Central memory CD8-positive, alpha-beta T cell (primary cell): Measurements from ENCODE around the gene KCNC2.
"Not testable (repeated sequence)": the region's sequence is repeated elsewhere in the genome, so short reads cannot be mapped to it uniquely, and the experiment has no call there.

Experiments used
- ATAC-seq: fragments of 150-1000 bp; cut with Tn5 transposase; replicated peaks from 2 replicates; pipeline ENCODE4 v1.10.0; 2022; ENCODE audit warnings: mild to moderate bottlenecking, moderate FRiP score, moderate number of reproducible peaks; ENCODE audit not compliant: poor library complexity, severe bottlenecking; ENCODE audit errors: extremely low read depth
- DNase-seq, 2 donors: peaks; one replicate each; pipeline ENCODE4 v3.0.0; 2021; ENCODE audit warnings: low spot score in 2 of 2
- H3K27ac Mint-ChIP-seq: one replicate; pipeline ENCODE4 v1.8.0; 2022; ENCODE audit warnings: low read depth, mild to moderate bottlenecking, moderate library complexity, mixed read lengths
- H3K27me3 Mint-ChIP-seq: one replicate; pipeline ENCODE4 v1.8.0; 2022; ENCODE audit warnings: mixed read lengths
- H3K36me3 Mint-ChIP-seq: one replicate; pipeline ENCODE4 v1.8.0; 2022; ENCODE audit warnings: mild to moderate bottlenecking, moderate library complexity, mixed read lengths; ENCODE audit not compliant: insufficient read depth
- H3K4me1 Mint-ChIP-seq: one replicate; pipeline ENCODE4 v1.8.0; 2022; ENCODE audit warnings: mixed read lengths
- H3K4me3 Mint-ChIP-seq: one replicate; pipeline ENCODE4 v1.8.0; 2022; ENCODE audit warnings: mild to moderate bottlenecking, moderate library complexity, mixed read lengths
- H3K9me3 Mint-ChIP-seq: one replicate; pipeline ENCODE4 v1.8.0; 2022; ENCODE audit warnings: mixed read lengths

The KCNC2 gene

GRCh38 chr12:75194250-75194649 lies 15.4 kb downstream of the KCNC2 start:
- DNase-seq: no peak
- no peaks in the 10 kb centered on the region for H3K4me1 Mint-ChIP-seq
- H3K27ac Mint-ChIP-seq: no peak overlapping the region
- no peak for ATAC-seq
- no peak overlapping the region for H3K4me3 Mint-ChIP-seq
- H3K9me3 Mint-ChIP-seq: no peaks in the 10 kb centered on the region
- H3K36me3 Mint-ChIP-seq: no peaks in the 10 kb centered on the region
- no peaks in the 10 kb centered on the region for H3K27me3 Mint-ChIP-seq

- H3K36me3 Mint-ChIP-seq: no peaks in the 10 kb centered on the region
Observed at GRCh38 chr12:75192196-75192595, 17.4 kb downstream of the KCNC2 start.

GRCh38 chr12:75190846-75191245 lies 18.8 kb downstream of the KCNC2 start:
- H3K9me3 Mint-ChIP-seq: no peaks in the 10 kb centered on the region
- H3K4me1 Mint-ChIP-seq: no peaks in the 10 kb centered on the region
- no peaks in the 10 kb centered on the region for H3K27me3 Mint-ChIP-seq
- no peaks in the 10 kb centered on the region for H3K36me3 Mint-ChIP-seq
- DNase-seq (no peak), ATAC-seq (no peak)
- no peak overlapping the region for H3K4me3 Mint-ChIP-seq
- H3K27ac Mint-ChIP-seq: no peak overlapping the region

More at GRCh38 chr12:75192196-75192595, 17.4 kb downstream of the KCNC2 start:
- no peak overlapping the region for H3K4me3 Mint-ChIP-seq
- H3K4me1 Mint-ChIP-seq: no peaks in the 10 kb centered on the region
- H3K27ac Mint-ChIP-seq: no peak overlapping the region
- H3K9me3 Mint-ChIP-seq: no peaks in the 10 kb centered on the region
- no peak for ATAC-seq
- H3K27me3 Mint-ChIP-seq: no peaks in the 10 kb centered on the region
- DNase-seq: no peak

GRCh38 chr12:75185881-75186280 lies 23.8 kb downstream of the KCNC2 start:
- H3K4me1 Mint-ChIP-seq, ATAC-seq, H3K4me3 Mint-ChIP-seq, H3K9me3 Mint-ChIP-seq, H3K27me3 Mint-ChIP-seq, H3K36me3 Mint-ChIP-seq, H3K27ac Mint-ChIP-seq, DNase-seq: not testable (repeated sequence)

- H3K27me3 Mint-ChIP-seq: no peaks in the 10 kb centered on the region
- no peaks in the 10 kb centered on the region for H3K4me1 Mint-ChIP-seq
- no peak overlapping the region for H3K4me3 Mint-ChIP-seq
- H3K9me3 Mint-ChIP-seq: no peaks in the 10 kb centered on the region
- peaks cover 1% of the 10 kb centered on the region for H3K36me3 Mint-ChIP-seq
- H3K27ac Mint-ChIP-seq: no peak overlapping the region
- DNase-seq (no peak), ATAC-seq (no peak)
Observed at GRCh38 chr12:75184516-75184915, 25.1 kb downstream of the KCNC2 start.

GRCh38 chr12:75183967-75184366 lies 25.7 kb downstream of the KCNC2 start:
- Mint-ChIP-seq H3K36me3 (peaks cover 1% of the 10 kb centered on the region), H3K9me3 (no peaks in the 10 kb centered on the region), H3K4me3 (no peak overlapping the region), H3K27ac (no peak overlapping the region), H3K4me1 (no peaks in the 10 kb centered on the region), H3K27me3 (no peaks in the 10 kb centered on the region)
- ATAC-seq: no peak
- no peak for DNase-seq

GRCh38 chr12:75177997-75178396 lies 31.6 kb downstream of the KCNC2 start:
- Mint-ChIP-seq H3K9me3 (no peaks in the 10 kb centered on the region), H3K36me3 (peaks cover 1% of the 10 kb centered on the region), H3K4me1 (no peaks in the 10 kb centered on the region), H3K27ac (no peak overlapping the region), H3K4me3 (no peak overlapping the region), H3K27me3 (no peaks in the 10 kb centered on the region)
- no peak for DNase-seq
- no peak for ATAC-seq

- H3K9me3 Mint-ChIP-seq: no peaks in the 10 kb centered on the region
- ATAC-seq: no peak
- H3K27ac Mint-ChIP-seq: no peak overlapping the region
Observed at GRCh38 chr12:75172611-75173010, 37.0 kb downstream of the KCNC2 start.

GRCh38 chr12:75170640-75171185 lies 38.9 kb downstream of the KCNC2 start:
- Mint-ChIP-seq H3K4me3 (no peak overlapping the region), H3K36me3 (no peaks in the 10 kb centered on the region), H3K27me3 (no peaks in the 10 kb centered on the region), H3K27ac (no peak overlapping the region), H3K9me3 (no peaks in the 10 kb centered on the region), H3K4me1 (no peaks in the 10 kb centered on the region)
- DNase-seq: no peak
- no peak for ATAC-seq

More at GRCh38 chr12:75172611-75173010, 37.0 kb downstream of the KCNC2 start:
- no peaks in the 10 kb centered on the region for H3K27me3 Mint-ChIP-seq
- no peaks in the 10 kb centered on the region for H3K36me3 Mint-ChIP-seq
- DNase-seq: no peak
- H3K4me1 Mint-ChIP-seq: no peaks in the 10 kb centered on the region
- H3K4me3 Mint-ChIP-seq: no peak overlapping the region

- no peaks in the 10 kb centered on the region for H3K4me1 Mint-ChIP-seq
- DNase-seq (no peak), ATAC-seq (no peak)
- H3K36me3 Mint-ChIP-seq: no peaks in the 10 kb centered on the region
- H3K9me3 Mint-ChIP-seq: no peaks in the 10 kb centered on the region
- no peak overlapping the region for H3K4me3 Mint-ChIP-seq
- no peak overlapping the region for H3K27ac Mint-ChIP-seq
- H3K27me3 Mint-ChIP-seq: no peaks in the 10 kb centered on the region
Observed at GRCh38 chr12:75162845-75163244, 46.8 kb downstream of the KCNC2 start.

- H3K36me3 Mint-ChIP-seq: no peaks in the 10 kb centered on the region
- no peaks in the 10 kb centered on the region for H3K4me1 Mint-ChIP-seq
Observed at GRCh38 chr12:75161488-75161887, 48.2 kb downstream of the KCNC2 start.

GRCh38 chr12:75157385-75157784 lies 52.3 kb downstream of the KCNC2 start:
- no peak for ATAC-seq
- Mint-ChIP-seq H3K27me3 (no peaks in the 10 kb centered on the region), H3K27ac (no peak overlapping the region), H3K36me3 (no peaks in the 10 kb centered on the region), H3K9me3 (no peaks in the 10 kb centered on the region), H3K4me3 (no peak overlapping the region), H3K4me1 (no peaks in the 10 kb centered on the region)
- no peak for DNase-seq

More at GRCh38 chr12:75161488-75161887, 48.2 kb downstream of the KCNC2 start:
- Mint-ChIP-seq H3K9me3 (no peaks in the 10 kb centered on the region), H3K4me3 (no peak overlapping the region), H3K27ac (no peak overlapping the region), H3K27me3 (no peaks in the 10 kb centered on the region)
- ATAC-seq (no peak), DNase-seq (no peak)

GRCh38 chr12:75155962-75156361 lies 53.7 kb downstream of the KCNC2 start:
- DNase-seq (no peak), ATAC-seq (no peak)
- Mint-ChIP-seq H3K27me3 (no peaks in the 10 kb centered on the region), H3K9me3 (no peaks in the 10 kb centered on the region), H3K36me3 (no peaks in the 10 kb centered on the region), H3K27ac (no peak overlapping the region), H3K4me3 (no peak overlapping the region), H3K4me1 (no peaks in the 10 kb centered on the region)

- H3K9me3 Mint-ChIP-seq: no peaks in the 10 kb centered on the region
- no peaks in the 10 kb centered on the region for H3K36me3 Mint-ChIP-seq
- ATAC-seq: no peak
- no peak overlapping the region for H3K4me3 Mint-ChIP-seq
- no peak overlapping the region for H3K27ac Mint-ChIP-seq
- H3K27me3 Mint-ChIP-seq: no peaks in the 10 kb centered on the region
- DNase-seq: no peak
- H3K4me1 Mint-ChIP-seq: no peaks in the 10 kb centered on the region
Observed at GRCh38 chr12:75154388-75154787, 55.3 kb downstream of the KCNC2 start.
